Colonic mucosa (tissue), 4 donors: ENCODE measurements around the gene UBE2F. TPM values are rescaled to one million over a fixed set of nuclear protein-coding genes. Genes with fewer than 3 reads are reported as not detected.

Experiments used
- DNase-seq: peaks from one replicate; pipeline ENCODE4 v3.0.0-alpha.2; 2020
- H3K27ac ChIP-seq: fragments of 200-600 bp; one replicate; pipeline ENCODE4 v1.8.0; 2021
- H3K27me3 ChIP-seq: fragments of 200-600 bp; one replicate; pipeline ENCODE4 v1.8.0; 2021
- H3K36me3 ChIP-seq: fragments of 200-600 bp; one replicate; pipeline ENCODE4 v1.8.0; 2021
- H3K4me1 ChIP-seq: fragments of 200-600 bp; one replicate; pipeline ENCODE4 v1.8.0; 2021; ENCODE audit warnings: mild to moderate bottlenecking
- H3K4me3 ChIP-seq: fragments of 200-600 bp; one replicate; pipeline ENCODE4 v1.8.0; 2021
- H3K9ac ChIP-seq, 2 donors: one replicate each; pipeline ENCODE4 v1.7.0; 2013; ENCODE audit warnings: control low read depth in 2 of 2, low read depth in 2 of 2, low read length in 2 of 2
- H3K9me3 ChIP-seq: fragments of 200-600 bp; one replicate; pipeline ENCODE4 v1.8.0; 2021
- CTCF ChIP-seq: fragments of 200-600 bp; IDR thresholded peaks from one replicate; pipeline ENCODE4 v1.8.0; 2022; ENCODE audit warnings: antibody characterized with exemption, mild to moderate bottlenecking
- intact Hi-C: fragments of 100-400 bp; cut with DNase I; formaldehyde crosslinking; loops from one replicate; pipeline ENCODE4 v1.14.1; 2022
- total RNA-seq, 2 donors: library from RNA; stranded (reverse); fragmentation: NEBNext Ultra II Directional in 1 of 2; extraction: Animal tissue kit (Norgen Biotek cat#: 25700) in 1 of 2; gene quantifications; one replicate each; pipeline ENCODE4 v1.2.1, GENCODE V29; 2021
- donor health status: healthy.
- donor health status: DM: no; HTN: no; CAD: no.
- donor health status: DM: no; HTN: no; CAD: no.

UBE2F gene
- total RNA-seq, result 10 to 100 TPM; 51.8 to 54.7 TPM

GRCh38 chr2:237966565-237967462 lies at the start of gene UBE2F:
UBE2F (plus strand) TSS chr2:237967014; CDS start chr2:237973108, 6,094 bp downstream.
- Histone ChIP-seq H3K9ac (peak within 1 kb of the TSS; percentile 81 to 90), H3K4me3 (peak within 1 kb of the TSS; percentile 74), H3K27ac (peak within 1 kb of the TSS; percentile 14), H3K9me3 (peaks cover 3% of the 10 kb centered on the region), H3K27me3 (no peaks in the 10 kb centered on the region), H3K4me1 (peaks cover 11% of the 10 kb centered on the region), H3K36me3 (no peaks in the 10 kb centered on the region)
- intact Hi-C loops, result no loop called here
- no peak for TF ChIP-seq CTCF
- DNase-seq, result peak; percentile 97

- no peaks in the 10 kb centered on the region for H3K36me3 ChIP-seq
- no peak overlapping the region for H3K4me3 ChIP-seq
- TF ChIP-seq CTCF, result no peak
- H3K27ac ChIP-seq, result no peak overlapping the region
- intact Hi-C loops, result no loop called here
- no peak overlapping the region for H3K9ac ChIP-seq
- H3K9me3 ChIP-seq, result no peaks in the 10 kb centered on the region
- no peaks in the 10 kb centered on the region for H3K4me1 ChIP-seq
- no peaks in the 10 kb centered on the region for H3K27me3 ChIP-seq
- no peak for DNase-seq
Observed at GRCh38 chr2:237917696-237918374, 49.0 kb upstream of the UBE2F start.

DNA sequence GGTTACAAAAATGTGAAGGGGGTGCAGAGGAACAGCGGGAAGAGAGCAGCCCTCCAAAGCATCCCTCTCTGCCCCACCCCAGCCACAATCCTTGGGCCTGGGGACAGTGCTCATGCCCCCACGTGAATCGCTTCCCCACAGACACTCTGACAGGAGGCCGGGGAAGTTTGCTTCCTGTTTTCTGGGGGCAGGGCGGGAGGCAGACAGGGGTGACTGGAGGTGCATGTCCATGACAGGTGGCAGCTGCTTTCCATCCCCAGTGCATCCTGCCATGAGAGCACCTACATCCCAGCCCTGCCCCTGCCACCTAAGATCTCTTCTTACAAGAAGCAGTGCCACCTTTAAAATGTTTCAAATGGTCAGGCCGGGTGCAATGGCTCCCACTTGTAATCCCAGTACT lies 47.2 kb upstream of the UBE2F start:
- Histone ChIP-seq H3K4me1 (no peaks in the 10 kb centered on the region), H3K27ac (no peak overlapping the region), H3K36me3 (no peaks in the 10 kb centered on the region), H3K4me3 (no peak overlapping the region), H3K9me3 (no peaks in the 10 kb centered on the region), H3K9ac (no peak overlapping the region), H3K27me3 (no peaks in the 10 kb centered on the region)
- intact Hi-C loops, result no loop called here
- no peak for DNase-seq
- no peak for TF ChIP-seq CTCF

DNA sequence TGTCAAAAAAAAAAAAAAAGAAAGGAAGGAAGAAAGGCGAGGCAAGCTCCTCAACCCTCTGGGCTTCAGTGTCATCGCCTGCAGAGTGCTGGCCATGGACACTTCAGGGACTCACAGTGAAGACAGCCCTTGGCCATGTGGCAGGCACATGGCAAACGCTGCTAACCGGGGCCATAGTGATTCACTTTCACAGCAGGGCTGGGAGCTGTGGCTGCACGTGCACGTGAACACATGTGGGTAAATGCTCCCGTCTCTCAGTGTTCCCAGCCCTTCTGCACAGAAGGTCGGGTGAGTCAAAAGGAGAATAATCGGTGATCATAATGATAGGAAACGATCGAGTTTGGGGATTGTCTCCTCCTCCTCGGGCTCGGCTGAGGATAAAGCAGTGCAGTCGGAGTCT lies 46.1 kb upstream of the UBE2F start:
- intact Hi-C loops, result no loop called here
- H3K9ac ChIP-seq, result no peak overlapping the region
- no peaks in the 10 kb centered on the region for H3K9me3 ChIP-seq
- no peak overlapping the region for H3K4me3 ChIP-seq
- no peak for TF ChIP-seq CTCF
- no peaks in the 10 kb centered on the region for H3K4me1 ChIP-seq
- no peaks in the 10 kb centered on the region for H3K27me3 ChIP-seq
- H3K27ac ChIP-seq, result no peak overlapping the region
- no peaks in the 10 kb centered on the region for H3K36me3 ChIP-seq
- DNase-seq, result no peak

DNA sequence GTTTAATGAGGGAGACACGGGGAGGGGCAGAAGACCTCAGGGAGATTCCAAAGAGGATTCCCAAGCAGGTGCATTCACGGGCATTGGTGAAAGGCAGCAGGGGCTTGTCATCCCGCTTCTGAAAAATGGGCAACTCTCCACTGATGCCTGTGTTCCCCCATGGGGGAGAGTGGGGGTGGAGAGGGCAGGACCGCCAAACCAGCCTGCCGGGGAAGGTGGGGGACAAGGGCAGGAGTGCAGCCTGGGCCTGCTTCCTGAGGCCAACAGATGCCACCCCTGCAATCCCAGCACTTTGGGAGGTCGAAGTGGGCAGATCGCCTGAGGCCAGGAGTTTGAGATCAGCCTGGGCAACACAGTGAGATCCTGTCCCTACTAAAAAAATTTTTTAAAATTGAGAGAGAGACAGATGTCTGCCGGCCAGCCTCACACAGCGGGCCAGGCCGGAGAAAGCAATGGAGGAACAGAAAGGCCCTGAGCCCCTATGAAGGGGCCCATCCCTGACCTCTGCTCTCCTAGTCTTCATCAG lies 44.8 kb upstream of the UBE2F start:
- DNase-seq, result no peak

More for the DNA sequence above, 44.8 kb upstream of the UBE2F start:
- H3K27ac ChIP-seq, result no peak overlapping the region
- H3K27me3 ChIP-seq, result no peaks in the 10 kb centered on the region
- no peaks in the 10 kb centered on the region for H3K4me1 ChIP-seq
- H3K4me3 ChIP-seq, result no peak overlapping the region
- TF ChIP-seq CTCF, result no peak
- no peaks in the 10 kb centered on the region for H3K36me3 ChIP-seq
- no peaks in the 10 kb centered on the region for H3K9me3 ChIP-seq
- intact Hi-C loops, result no loop called here
- no peak overlapping the region for H3K9ac ChIP-seq
